ENCODE data around the gene EPN3. TPM values are rescaled to one million over a fixed set of nuclear protein-coding genes. Genes with fewer than 3 reads are reported as not detected.

EPN3 gene
- total and polyA plus RNA-seq, 2 experiments from 2014 or later = 2.7 to 11.5 TPM

GRCh38 chr17:50534222-50534978 lies 1.9 kb downstream of the EPN3 start:
- no peak for TF ChIP-seq EZH2 (IDR thresholded peaks at IDR 0.05; ENCODE audit: borderline replicate concordance)
- TF ChIP-seq CTCF (IDR thresholded peaks at IDR 0.05; ENCODE audit: poor library complexity) = peak; percentile 28
- peak overlapping the region; percentile 68 for H3K27ac ChIP-seq
- peak overlapping the region; percentile 88 for H3K4me2 ChIP-seq
- H2AFZ ChIP-seq = peak overlapping the region; percentile 29
- peaks cover 3% of the 10 kb centered on the region for H3K79me2 ChIP-seq
- no peak overlapping the region for H3K4me3 ChIP-seq
- H3K9me2 ChIP-seq (replicated peaks; ENCODE audit: insufficient read depth) = no peaks in the 10 kb centered on the region
- H4K20me1 ChIP-seq (ENCODE audit: insufficient read depth, poor library complexity, severe bottlenecking) = no peaks in the 10 kb centered on the region
- peaks cover 36% of the 10 kb centered on the region for H3K4me1 ChIP-seq (ENCODE audit: insufficient read depth)
- no peaks in the 10 kb centered on the region for H3K36me3 ChIP-seq (replicated peaks; ENCODE audit: insufficient read depth, low read depth)
- WGBS (ENCODE audit: low lambda C conversion rate, missing lambda C conversion rate) = 41% methylated on average over 23 of the region's 24 CpGs
- peak; percentile 66 for DNase-seq (ENCODE audit: low spot score)
- H3K9me3 ChIP-seq (ENCODE audit: low read depth) = no peaks in the 10 kb centered on the region
- peaks cover 2% of the 10 kb centered on the region for H3K27me3 ChIP-seq

GRCh38 chr17:50534979-50535326 lies 2.4 kb downstream of the EPN3 start:
- Histone ChIP-seq H3K79me2 (peaks cover 3% of the 10 kb centered on the region), H4K20me1 (ENCODE audit: insufficient read depth, poor library complexity, severe bottlenecking) (no peaks in the 10 kb centered on the region), H3K4me2 (peak overlapping the region; percentile 88), H2AFZ (no peak overlapping the region), H3K27me3 (peaks cover 2% of the 10 kb centered on the region), H3K4me3 (no peak overlapping the region), H3K36me3 (replicated peaks; ENCODE audit: insufficient read depth, low read depth) (no peaks in the 10 kb centered on the region), H3K4me1 (ENCODE audit: insufficient read depth) (peaks cover 36% of the 10 kb centered on the region), H3K9me2 (replicated peaks; ENCODE audit: insufficient read depth) (no peaks in the 10 kb centered on the region), H3K27ac (no peak overlapping the region), H3K9me3 (ENCODE audit: low read depth) (no peaks in the 10 kb centered on the region)
- DNase-seq (ENCODE audit: low spot score) = no peak
- no peak for TF ChIP-seq CTCF (IDR thresholded peaks at IDR 0.05; ENCODE audit: poor library complexity)
- WGBS (ENCODE audit: low lambda C conversion rate, missing lambda C conversion rate) = 100% methylated on average over 2 of the region's 2 CpGs

- Histone ChIP-seq H3K79me2 (peaks cover 3% of the 10 kb centered on the region), H3K4me3 (no peak overlapping the region), H3K27ac (no peak overlapping the region), H3K9me2 (replicated peaks; ENCODE audit: insufficient read depth) (no peaks in the 10 kb centered on the region), H3K27me3 (peaks cover 2% of the 10 kb centered on the region), H4K20me1 (ENCODE audit: insufficient read depth, poor library complexity, severe bottlenecking) (no peaks in the 10 kb centered on the region), H3K4me2 (no peak overlapping the region), H2AFZ (no peak overlapping the region), H3K4me1 (ENCODE audit: insufficient read depth) (peaks cover 36% of the 10 kb centered on the region), H3K36me3 (replicated peaks; ENCODE audit: insufficient read depth, low read depth) (no peaks in the 10 kb centered on the region), H3K9me3 (ENCODE audit: low read depth) (no peaks in the 10 kb centered on the region)
- no peak for DNase-seq (ENCODE audit: low spot score)
- WGBS (ENCODE audit: low lambda C conversion rate, missing lambda C conversion rate) = 90% methylated on average over 7 of the region's 7 CpGs
- TF ChIP-seq EZH2 (IDR thresholded peaks at IDR 0.05; ENCODE audit: borderline replicate concordance) (no peak), CTCF (IDR thresholded peaks at IDR 0.05; ENCODE audit: poor library complexity) (no peak), EZH2phosphoT487 (IDR thresholded peaks at IDR 0.05; ENCODE audit: low read depth, severe bottlenecking, unreplicated experiment) (no peak)
Observed at GRCh38 chr17:50535407-50535806, 2.9 kb downstream of the EPN3 start.
